DOHH2 (cell line): Measurements from ENCODE around the gene CNKSR2.

Experiments used
- CTCF ChIP-seq: fragments of 200-600 bp; sonication (generic); IDR thresholded peaks from one replicate; pipeline ENCODE4 v1.5.1; 2014; ENCODE audit warnings: antibody characterized with exemption, mild to moderate bottlenecking, low read depth, low read length; ENCODE audit not compliant: poor library complexity, severe bottlenecking
- EZH2phosphoT487 ChIP-seq: fragments of 200-600 bp; sonication (generic); IDR thresholded peaks from 2 replicates; pipeline ENCODE4 v1.6.1; 2017; ENCODE audit warnings: borderline replicate concordance, mild to moderate bottlenecking, antibody characterized with exemption, low read length, moderate library complexity, mixed read lengths

- no peak for TF ChIP-seq CTCF
- TF ChIP-seq EZH2phosphoT487: no peak
These were observed 326.1 kb downstream of the CNKSR2 start for GRCh38 chrX:21700275-21700674.
